ENCODE measurements around the gene BRSK1.

Gene BRSK1

DNA sequence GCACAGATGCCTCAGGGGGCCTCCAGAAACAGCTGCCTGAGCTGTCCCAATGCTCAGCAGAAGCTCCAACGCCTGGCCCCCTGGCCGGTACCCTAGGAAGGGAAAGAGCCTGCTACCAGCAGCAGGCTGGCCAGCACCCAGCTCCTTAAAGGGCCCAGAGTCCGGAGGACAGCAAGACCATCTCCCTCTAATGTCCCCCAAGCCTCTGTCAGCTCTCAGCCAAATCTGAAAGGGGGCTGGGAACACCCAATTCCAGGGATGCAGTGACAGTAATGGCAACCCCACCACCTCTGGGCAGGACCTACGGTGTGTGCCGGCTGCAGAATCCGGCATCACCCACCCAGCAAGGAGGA lies 29.2 kb upstream of the BRSK1 start:
- no peak for DNase-seq

DNA sequence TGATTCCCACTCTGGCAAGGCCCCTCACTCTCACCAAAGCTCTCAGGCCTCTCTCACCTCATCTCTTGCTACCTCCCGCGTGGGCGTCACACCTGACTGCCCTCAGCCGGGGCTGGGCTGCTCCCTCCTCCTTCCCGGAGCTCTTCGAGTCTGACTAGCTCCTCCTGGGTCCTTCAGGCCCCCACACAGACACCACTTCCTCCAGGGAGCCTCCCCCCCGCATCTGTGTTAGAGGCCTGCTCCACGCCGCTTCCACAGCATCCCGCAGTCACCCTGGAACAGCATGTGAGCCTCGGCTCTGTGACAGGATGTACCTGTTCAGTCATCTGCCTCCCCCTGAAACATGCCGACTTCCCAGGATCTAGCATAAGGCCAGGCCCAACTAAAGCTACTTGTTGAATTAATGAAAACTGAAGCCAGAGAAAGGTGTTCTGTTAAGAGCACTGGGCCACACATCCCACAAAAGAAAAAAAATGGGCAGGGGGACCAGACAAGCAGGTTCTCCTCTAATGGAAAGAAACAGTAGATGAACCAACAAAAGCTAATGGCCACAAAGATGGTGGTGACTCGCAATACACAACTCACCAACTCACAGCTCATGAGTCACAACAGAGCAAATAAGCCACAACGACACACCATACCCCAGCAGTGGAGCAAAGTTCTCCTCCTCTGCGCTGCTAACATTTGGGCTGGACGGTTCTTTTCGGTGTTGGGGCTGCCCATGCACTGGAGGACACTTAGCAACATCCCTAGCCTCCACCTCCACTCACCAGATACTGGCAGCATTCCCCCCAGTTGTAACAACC lies 28.0 kb upstream of the BRSK1 start:
- DNase-seq, result peak; percentile 80

DNA sequence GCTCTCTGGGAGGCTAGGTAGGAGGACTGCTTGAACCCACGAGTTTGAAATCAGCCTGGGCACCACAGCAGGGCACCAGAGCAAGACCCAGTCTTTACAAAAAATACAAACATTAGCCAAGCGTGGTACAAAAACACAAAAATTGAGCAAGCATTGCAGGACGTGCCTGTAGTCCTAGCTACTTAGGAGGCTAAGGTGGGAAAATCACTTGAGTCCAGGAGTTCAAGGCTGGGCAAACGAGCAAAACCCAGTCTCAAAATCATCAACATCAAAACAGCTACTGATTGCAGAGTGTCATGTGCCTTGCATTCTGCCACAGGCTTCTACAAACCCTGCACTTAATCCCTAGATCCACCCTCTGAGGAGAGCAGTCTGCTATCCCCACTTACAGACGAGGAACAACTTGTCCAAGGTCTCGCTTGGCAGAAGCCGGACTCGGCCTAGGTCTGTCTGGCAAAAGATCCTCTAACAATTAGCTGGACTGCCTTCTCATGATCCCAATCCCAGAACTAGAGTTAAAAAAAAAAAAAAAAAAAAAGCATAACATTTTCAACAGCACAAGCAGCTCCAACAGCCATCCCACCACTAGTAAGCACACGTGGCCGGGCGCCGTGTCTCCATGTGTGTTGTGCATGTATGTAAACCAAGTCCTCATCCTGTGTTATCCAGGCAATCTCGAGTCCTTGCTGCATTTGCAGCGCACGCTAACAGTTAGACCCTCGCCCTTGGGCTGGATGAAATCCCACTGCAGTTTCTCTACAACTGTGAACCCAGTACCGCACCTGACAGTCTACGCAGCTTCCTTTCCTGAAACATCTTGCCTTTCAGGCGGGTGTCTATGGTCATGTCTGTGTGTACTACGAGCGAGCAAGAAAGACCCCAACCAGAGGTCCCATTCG lies 27.0 kb upstream of the BRSK1 start:
- DNase-seq, result no peak

DNA sequence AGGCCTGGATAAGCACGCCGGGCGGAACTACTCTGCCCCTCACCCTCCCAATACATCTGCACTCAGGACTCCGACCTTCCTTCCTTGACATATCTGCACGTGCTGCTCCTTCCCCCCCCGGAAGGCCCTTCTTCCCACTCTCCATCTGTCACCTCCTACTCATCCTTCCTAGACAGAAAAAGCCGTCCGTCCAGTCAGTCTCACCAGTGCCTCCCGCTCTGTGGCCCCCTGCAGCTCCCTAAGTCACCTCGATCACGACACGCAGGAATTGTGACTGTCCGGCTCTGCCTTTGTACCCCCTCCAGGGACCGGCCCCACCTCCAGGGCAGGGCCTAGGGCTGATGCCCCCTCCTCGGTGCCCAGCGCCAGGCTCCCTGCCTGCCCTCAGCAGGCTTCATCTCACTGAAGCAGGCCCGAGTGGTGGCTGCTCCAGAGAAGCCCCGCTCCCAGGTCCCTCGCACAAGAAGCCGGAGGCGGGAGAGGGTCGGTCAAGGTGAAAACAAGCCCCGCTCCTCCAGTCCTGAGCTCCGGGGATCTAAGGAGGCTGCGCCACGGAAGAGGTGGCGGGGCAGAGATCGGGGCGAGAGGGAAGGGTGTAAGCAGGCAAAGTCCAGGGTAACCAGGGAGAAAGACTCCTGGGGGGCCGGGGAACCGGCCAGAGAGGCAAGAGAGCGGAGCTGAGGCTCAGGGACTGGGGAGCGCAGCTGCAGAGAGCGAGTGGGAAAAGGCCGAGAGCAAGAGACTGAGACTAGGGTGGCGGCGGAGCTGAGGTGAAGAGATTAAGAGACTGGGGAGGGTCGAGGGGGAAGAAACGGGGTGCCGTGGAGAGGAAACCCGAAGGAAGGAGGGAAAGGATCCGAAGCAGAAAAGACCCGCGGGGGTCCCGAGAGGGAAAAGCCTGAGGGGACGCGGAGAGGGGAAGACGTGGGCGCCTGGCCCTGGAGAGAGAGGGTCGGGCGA lies 26.1 kb upstream of the BRSK1 start:
- peak; percentile 54 for DNase-seq

DNA sequence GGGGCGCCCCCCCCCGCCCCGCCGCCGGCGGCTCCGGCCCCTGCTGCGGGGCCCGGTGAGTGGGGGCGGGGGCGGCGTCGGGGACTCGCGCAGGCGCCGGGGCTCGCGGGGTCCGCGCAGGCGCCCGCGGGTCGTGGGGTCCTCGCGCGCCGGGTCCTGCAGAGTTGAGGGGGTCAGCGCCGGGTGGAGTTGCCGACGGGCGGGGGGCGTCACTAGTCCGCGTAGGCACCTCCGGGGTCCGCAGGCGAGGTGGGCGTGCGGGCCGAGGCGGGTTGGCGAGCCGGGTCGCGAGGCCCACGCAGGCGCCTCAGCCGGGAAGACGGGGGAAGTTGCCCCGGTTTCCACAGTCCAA lies 25.3 kb upstream of the BRSK1 start:
- DNase-seq, result peak; percentile 40

DNA sequence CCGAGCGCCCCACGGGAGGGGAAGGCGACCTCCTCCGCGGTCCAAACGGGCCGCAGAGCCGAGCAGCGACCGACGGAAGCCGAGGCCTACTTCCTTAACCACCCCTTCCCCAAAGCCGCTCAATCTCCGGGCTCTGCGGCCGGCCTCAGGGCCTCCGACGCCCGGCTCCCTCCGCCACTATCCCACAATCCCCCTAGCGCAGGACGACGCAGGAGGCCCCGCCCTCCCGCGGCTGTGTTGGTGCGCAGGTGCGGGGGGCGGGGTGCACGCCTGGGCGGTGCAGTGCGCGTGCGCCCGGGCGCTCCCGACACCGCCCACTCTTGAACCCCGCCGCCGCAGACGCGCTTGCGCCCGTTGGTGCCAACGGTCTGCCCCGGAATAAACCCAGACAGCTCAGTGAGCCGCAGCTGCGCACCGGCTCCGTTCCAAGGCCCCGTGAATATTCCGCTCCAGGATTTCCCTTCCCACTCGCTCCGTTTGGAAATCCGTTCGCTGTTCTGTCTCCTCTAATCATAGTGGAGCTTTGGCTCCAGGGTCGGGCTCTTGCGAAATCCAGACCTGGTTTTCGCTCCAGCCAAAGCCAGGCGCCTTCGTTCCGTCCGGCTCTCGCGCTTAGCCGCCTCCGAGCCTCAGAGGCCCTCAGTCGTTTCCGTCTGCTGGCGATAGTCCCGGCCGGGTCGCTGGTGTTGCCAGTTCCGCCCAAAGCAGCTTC lies 24.8 kb upstream of the BRSK1 start, which contains the start of gene PPP6R1:
Gene PPP6R1 (minus strand): TSS at position 190 of the 712 bp plus-strand sequence. CDS start 11,914 bp downstream, outside the sequence.
- peak; percentile 97 for DNase-seq

DNA sequence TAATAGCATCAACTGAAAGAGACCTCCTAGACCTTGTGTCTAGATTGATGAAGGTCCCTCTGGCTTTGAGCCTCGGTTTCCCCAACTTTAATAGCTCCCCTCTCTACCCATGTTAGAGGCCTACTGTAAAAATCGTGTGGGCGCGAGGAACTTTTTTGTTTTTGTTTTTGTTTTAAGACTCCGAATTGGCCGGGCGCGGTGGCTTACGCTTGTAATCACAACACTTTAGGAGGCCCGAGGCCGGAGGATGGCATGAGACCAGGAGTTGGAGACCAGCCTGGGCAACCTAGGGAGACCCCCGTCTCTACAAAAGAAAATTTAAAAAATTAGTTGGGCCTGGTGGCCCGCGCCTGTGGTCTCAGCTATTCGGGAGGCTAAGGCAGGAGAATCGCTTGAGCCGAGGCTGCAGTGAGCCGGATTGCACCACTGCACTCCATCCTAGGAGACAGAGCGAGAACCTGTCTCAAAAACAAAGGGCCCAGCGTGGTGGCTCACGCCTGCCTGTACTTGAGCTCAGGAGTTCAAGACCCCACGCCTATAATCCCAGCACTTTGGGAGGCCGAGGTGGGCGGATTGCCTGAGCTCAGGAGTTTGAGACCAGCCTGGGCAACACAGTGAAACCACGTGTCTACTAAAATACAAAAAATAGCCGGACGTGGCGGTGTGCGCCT lies 24.1 kb upstream of the BRSK1 start:
- no peak for DNase-seq

DNA sequence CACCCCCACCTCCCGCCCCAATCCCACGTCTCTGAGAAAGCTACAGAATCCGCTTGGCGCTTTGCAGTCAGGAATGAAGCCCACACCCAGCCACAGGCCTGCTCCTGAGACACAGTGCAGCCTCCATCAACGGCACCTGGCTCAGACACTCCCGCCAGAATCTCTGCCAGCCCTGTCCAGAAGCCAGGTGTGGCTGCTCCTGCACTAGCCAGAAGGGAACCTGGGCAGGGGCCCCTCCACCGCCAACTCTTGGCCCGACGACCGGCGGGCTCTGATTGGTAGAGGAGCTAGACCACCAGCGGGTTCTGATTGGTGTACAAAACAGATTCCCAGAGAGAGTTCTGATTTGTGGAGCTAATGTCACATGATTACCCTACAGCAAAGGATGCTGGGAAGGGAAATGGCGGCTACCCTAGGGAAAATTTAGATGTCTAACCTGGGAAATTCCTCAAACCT lies 22.1 kb upstream of the BRSK1 start:
- DNase-seq, result no peak

DNA sequence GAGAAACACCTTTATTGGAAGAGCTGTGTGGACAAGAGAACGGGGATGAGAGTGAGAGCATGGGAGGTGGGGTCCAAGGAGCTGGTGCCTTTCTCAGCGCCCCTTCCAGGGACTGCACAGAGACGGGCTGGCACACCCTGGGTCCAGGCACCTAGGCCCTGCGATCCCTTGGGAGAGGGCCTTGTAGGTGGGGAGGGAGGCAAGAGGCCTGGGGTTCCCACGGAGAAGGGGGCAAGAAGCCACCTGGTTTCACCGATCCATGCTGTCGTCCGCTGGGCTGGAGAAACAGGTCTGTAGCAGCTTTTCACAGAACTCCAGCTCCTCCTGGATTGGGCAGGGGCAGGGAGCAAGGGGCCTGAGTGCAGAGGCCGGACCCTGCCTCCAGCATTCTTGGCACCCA lies 21.4 kb upstream of the BRSK1 start:
- DNase-seq, result no peak

DNA sequence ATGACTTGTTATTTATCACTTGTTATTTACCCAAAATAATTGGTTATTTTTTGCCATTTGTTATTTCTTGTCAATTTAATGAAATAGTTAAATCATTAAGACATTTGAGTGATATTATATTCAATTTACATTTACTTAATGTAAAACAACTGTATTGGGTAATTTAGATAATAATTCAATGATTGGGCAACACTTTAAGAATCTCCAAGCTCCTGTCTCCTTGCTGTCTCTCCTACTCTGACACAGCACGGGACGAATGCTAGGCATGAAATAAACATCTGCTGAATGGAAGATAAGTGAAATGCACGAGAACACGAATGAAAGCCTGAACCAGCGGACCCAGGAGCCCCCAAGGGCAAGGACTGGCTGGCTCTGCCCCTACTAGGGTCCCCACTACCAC lies 19.3 kb upstream of the BRSK1 start:
- no peak for DNase-seq

DNA sequence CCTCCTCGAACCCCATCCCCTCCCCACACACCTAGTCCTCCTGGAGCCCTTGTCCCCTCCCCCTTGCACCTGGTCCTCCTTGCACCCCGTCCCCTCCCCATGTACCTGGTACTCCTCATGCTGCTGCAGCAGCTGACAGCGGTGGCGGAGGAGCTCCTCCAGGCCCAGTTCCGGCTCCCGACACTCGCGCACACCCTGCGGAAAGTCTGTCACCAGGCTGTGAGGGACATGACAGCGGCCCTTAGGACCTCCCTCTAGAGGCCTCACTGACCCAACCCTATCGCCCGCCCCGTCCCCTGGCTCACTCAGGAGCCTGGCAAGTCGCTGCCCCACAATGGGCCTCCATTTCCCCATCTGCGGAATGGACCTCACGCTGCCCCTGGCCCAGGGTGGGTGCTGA lies 18.6 kb upstream of the BRSK1 start:
- no peak for DNase-seq

DNA sequence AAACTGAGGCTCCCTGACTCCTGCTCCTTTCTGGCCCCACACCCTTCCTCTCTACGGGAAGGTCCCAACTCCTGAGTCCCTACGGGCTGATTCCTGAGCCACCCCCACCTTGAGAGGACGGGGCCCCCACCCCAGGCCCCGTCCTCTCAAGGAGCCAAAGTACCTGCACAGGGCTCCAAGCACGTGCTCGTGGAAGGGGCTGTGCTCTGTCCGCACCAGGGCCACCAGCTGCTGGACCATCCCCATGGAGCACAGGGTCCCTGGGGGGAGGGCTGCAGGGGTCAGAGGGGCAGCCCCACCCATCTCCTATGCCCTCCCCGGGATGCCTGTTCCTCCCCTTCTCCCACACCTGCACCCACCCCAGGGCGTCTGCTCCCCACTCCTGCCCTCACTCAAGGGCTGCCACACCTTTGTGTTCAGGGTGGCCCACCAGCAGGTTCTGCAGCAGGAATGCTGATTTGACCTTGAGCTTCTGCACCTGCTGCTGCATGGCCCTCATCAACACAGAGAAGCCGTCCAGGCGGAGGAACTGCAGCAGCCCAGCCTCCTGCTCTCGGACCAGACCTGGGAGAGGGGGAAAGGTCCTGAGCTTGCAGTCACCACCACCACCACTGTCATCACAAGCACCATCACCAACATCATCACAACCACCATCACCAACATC lies 17.9 kb upstream of the BRSK1 start:
- DNase-seq, result no peak

DNA sequence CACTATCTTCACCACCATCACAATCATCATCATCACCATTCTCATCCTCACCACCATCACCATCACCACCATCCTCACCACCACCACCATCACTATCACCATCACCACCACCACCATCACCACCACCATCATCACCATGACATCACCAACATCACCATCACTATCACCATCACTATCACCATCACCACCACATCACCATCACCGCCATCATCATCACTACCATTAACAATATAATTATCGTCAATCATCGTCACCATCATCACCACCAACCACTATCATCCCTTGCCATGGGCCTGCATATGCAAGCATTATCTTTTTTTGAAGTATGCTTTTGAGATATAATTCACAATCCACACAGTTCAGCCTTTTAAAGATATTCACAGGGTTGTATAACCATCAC lies 17.4 kb upstream of the BRSK1 start:
- DNase-seq, result no peak

DNA sequence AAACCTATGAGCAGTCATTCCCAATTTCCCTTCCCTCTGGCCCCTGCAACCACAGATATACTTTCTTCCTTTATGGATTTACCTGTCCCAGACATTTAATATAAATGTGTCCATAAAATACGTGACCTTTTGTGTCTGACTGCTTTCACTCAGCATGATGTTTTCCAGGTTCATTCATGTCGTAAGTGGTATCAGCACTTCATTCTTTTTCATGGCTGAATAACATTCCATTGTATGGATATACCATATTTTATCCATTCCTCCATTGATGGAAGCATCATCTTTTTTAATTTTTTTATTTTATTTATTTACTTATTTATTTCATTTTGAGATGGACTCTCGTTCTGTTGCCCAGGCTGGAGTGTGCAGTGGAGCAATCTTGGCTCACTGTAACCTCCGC lies 17.0 kb upstream of the BRSK1 start:
- no peak for DNase-seq

DNA sequence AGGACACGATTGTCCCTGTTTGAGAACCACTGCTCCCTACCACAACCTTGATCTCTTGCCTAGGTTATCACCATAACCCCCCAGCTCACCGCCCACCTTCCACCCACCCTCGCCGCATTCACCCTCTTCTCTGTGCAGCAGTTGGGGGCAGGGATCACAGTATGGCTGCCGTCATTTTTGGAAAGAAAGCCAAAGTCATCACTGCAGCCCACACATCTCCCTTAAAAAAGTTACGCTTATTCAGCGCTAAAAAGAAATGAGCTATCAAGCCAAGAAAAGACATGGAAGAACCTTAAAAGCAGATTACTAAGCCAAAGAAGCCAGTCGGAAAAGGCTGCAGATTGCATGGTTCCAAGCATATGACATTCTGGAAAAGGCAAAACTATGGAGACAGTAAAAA lies 14.5 kb upstream of the BRSK1 start:
- DNase-seq, result no peak

DNA sequence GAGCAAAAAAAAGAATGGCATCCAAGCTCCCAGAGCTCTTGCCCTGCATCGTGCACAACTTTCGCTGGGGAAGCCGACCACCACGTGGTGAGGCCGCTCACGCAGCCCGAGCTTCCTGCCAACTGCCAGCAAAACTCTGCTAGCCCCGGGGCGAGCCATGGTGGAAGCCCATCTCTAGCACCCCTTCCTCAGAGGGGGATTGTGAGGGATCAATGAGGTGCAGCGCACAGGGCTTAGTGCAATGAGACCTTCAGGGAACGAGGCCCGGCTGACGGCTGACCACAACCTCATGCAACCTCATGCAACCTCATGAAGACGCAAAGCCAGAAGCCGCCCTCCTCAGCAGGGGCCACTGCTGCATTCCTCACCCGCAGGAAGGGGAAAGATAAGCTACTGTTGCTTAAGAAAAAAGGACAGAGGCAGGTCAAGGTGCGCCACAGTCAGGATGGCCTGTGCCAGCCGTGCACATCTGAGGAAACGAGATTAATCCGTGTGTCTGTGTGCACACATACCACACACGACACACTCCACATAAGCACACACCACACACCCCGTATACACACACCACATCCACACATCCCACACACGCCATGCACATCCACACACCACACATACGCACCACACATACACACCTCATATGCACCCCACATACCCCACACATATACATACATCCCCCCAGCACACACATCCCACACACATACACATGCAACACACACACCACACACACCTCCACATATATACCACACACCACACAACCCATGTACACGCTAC lies 13.4 kb upstream of the BRSK1 start:
- DNase-seq, result no peak

DNA sequence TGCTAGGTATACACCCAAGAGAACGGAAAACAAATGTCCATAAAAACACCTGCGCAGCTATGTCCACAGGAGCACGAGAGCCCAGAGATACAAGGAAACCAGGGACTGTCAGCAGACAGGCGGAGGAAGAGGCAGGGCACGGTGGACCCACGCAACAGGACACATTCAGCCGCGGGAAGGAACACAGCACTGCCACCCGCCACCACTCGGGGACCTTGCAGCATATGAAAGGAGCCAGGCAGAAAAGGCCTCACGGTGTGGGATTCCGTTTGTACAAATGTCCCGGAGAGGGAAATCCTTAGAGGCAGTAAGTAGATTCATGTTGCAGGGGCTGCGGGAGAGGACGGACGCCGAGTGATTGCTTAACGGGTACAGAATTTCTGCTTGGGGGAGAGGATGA lies 11.7 kb upstream of the BRSK1 start:
- DNase-seq, result no peak

DNA sequence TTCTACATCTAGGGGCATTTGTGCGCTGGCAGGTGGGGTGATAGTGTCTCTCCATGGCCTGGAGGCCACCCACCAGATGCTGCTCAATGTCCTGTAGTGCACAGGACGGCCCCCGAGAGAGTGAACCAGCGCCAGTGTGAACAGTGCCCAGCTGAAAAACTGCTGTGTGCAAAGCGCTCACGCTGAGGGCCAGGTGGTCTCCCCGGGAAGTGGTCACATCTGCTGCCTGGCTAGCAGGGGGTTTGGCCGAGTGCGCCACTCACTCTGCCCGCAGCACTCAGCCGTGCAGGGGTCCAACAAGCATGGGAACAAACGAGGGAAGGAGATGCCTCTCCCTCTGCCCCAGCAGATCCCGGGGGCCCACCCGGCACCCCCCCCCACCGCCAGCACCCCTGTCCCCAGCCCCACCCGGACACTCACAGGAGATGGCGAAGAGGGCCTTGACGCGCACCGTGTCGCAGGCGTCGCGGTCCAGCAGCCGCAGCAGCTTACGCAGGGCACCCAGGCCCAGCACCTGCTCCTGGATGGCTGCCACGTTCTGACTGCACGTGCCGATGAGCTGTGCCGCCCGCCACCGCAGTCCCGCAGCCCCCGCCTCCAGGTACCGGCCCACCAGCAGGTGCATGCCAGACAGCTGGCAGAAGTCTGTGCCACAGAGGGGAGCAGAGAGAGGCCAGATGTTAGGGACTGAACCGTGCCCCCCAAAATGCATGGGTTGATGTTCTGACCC lies 9.7 kb upstream of the BRSK1 start:
- DNase-seq, result no peak
